ENCODE data around the gene DSC3. TPM values are rescaled to one million over a fixed set of nuclear protein-coding genes. Genes with fewer than 3 reads are reported as not detected.

Gene DSC3
- 0.82 TPM for total RNA-seq

- peak in 1 of 2 donors; percentile 12 for DNase-seq (ENCODE audit: low spot score in 2 of 2)
- no peak for FAIRE-seq
Observed at GRCh38 chr18:31042406-31043181, at the start of gene DSC3. Gene DSC3, minus strand, starts transcription at chr18:31042742. Its CDS starts 82 bp downstream, at chr18:31042660.

- DNase-seq (ENCODE audit: low spot score in 2 of 2) = no peak
- no peak for FAIRE-seq
Observed at GRCh38 chr18:31091350-31091749, 48.8 kb upstream of the DSC3 start.

GRCh38 chr18:31088532-31088931 is 46.0 kb upstream of the DSC3 start:
- FAIRE-seq (no peak), DNase-seq (ENCODE audit: low spot score in 2 of 2) (no peak)

- no peak for FAIRE-seq
- no peak for DNase-seq (ENCODE audit: low spot score in 2 of 2)
Observed at GRCh38 chr18:31079973-31080372, 37.4 kb upstream of the DSC3 start.

GRCh38 chr18:31077878-31078277 is 35.3 kb upstream of the DSC3 start:
- FAIRE-seq (no peak), DNase-seq (ENCODE audit: low spot score in 2 of 2) (no peak)

- FAIRE-seq (no peak), DNase-seq (ENCODE audit: low spot score in 2 of 2) (no peak)
Observed at GRCh38 chr18:31072175-31072574, 29.6 kb upstream of the DSC3 start.

GRCh38 chr18:31070206-31070605 is 27.7 kb upstream of the DSC3 start:
- FAIRE-seq (no peak), DNase-seq (ENCODE audit: low spot score in 2 of 2) (no peak)

- DNase-seq (ENCODE audit: low spot score in 2 of 2) = no peak
Observed at GRCh38 chr18:31066266-31066665, 23.7 kb upstream of the DSC3 start.

GRCh38 chr18:31065036-31065773 is 22.7 kb upstream of the DSC3 start:
- FAIRE-seq (no peak), DNase-seq (ENCODE audit: low spot score in 2 of 2) (no peak)

More at GRCh38 chr18:31066266-31066665, 23.7 kb upstream of the DSC3 start:
- FAIRE-seq = peak; percentile 33

GRCh38 chr18:31064130-31064529 is 21.6 kb upstream of the DSC3 start:
- no peak for FAIRE-seq
- DNase-seq (ENCODE audit: low spot score in 2 of 2) = no peak

- no peak for DNase-seq (ENCODE audit: low spot score in 2 of 2)
- FAIRE-seq = no peak
Observed at GRCh38 chr18:31061945-31062344, 19.4 kb upstream of the DSC3 start.

GRCh38 chr18:31058897-31059296 is 16.4 kb upstream of the DSC3 start:
- FAIRE-seq = no peak

GRCh38 chr18:31057917-31058316 is 15.4 kb upstream of the DSC3 start:
- no peak for DNase-seq (ENCODE audit: low spot score in 2 of 2)
- no peak for FAIRE-seq

More at GRCh38 chr18:31058897-31059296, 16.4 kb upstream of the DSC3 start:
- no peak for DNase-seq (ENCODE audit: low spot score in 2 of 2)

GRCh38 chr18:31057051-31057450 is 14.5 kb upstream of the DSC3 start:
- FAIRE-seq (no peak), DNase-seq (ENCODE audit: low spot score in 2 of 2) (no peak)

GRCh38 chr18:31056296-31056695 is 13.8 kb upstream of the DSC3 start:
- DNase-seq (ENCODE audit: low spot score in 2 of 2) (no peak), FAIRE-seq (no peak)

- no peak for DNase-seq (ENCODE audit: low spot score in 2 of 2)
- no peak for FAIRE-seq
Observed at GRCh38 chr18:31050635-31051034, 8.1 kb upstream of the DSC3 start.

- no peak for DNase-seq (ENCODE audit: low spot score in 2 of 2)
- no peak for FAIRE-seq
Observed at GRCh38 chr18:31049189-31049588, 6.6 kb upstream of the DSC3 start.

GRCh38 chr18:31048216-31048615 is 5.7 kb upstream of the DSC3 start:
- no peak for FAIRE-seq
- no peak for DNase-seq (ENCODE audit: low spot score in 2 of 2)

GRCh38 chr18:31046916-31047315 is 4.4 kb upstream of the DSC3 start:
- FAIRE-seq (no peak), DNase-seq (ENCODE audit: low spot score in 2 of 2) (no peak)

- FAIRE-seq = no peak
Observed at GRCh38 chr18:31045599-31045998, 3.1 kb upstream of the DSC3 start.

GRCh38 chr18:31044926-31045325 is 2.4 kb upstream of the DSC3 start:
- no peak for FAIRE-seq
- no peak for DNase-seq (ENCODE audit: low spot score in 2 of 2)

More at GRCh38 chr18:31045599-31045998, 3.1 kb upstream of the DSC3 start:
- no peak for DNase-seq (ENCODE audit: low spot score in 2 of 2)

- no peak for DNase-seq (ENCODE audit: low spot score in 2 of 2)
- FAIRE-seq = no peak
Observed at GRCh38 chr18:31043709-31044108, 1.2 kb upstream of the DSC3 start.

All from frontal cortex (tissue), 4 donors.